GM19043 (cell line): ENCODE measurements around the gene PNPLA5.
A peak's percentile ranks its signal among the peaks of the same experiment; 100 is the strongest.
"Not testable (repeated sequence)": the region's sequence is repeated elsewhere in the genome, so short reads cannot be mapped to it uniquely, and the experiment has no call there.

Experiments
- ATAC-seq: cut with Tn5 transposase; IDR thresholded peaks from one replicate; pipeline ENCODE4 v1.9.1; 2021; ENCODE audit warnings: low read depth; ENCODE audit not compliant: unreplicated experiment

Gene PNPLA5

DNA sequence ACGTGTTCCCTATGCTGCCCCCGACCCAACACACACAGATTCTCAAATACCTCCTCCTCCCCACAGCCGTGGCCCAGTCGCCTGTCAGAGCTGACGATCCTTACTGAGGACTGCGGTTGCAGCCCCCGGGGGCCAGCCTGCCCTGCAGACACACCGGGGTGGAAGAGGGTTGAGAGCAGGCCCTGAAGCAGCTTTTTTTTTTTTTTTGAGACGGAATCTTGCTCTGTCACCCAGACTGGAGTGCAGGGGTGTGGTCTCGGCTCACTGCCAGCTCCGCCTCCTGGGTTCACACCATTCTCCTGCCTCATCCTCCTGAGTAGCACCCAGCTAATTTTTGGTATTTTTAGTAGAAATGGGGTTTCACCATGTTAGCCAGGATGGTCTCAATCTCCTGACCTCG, 11.2 kb upstream of the PNPLA5 start:
- not testable (repeated sequence) for ATAC-seq

DNA sequence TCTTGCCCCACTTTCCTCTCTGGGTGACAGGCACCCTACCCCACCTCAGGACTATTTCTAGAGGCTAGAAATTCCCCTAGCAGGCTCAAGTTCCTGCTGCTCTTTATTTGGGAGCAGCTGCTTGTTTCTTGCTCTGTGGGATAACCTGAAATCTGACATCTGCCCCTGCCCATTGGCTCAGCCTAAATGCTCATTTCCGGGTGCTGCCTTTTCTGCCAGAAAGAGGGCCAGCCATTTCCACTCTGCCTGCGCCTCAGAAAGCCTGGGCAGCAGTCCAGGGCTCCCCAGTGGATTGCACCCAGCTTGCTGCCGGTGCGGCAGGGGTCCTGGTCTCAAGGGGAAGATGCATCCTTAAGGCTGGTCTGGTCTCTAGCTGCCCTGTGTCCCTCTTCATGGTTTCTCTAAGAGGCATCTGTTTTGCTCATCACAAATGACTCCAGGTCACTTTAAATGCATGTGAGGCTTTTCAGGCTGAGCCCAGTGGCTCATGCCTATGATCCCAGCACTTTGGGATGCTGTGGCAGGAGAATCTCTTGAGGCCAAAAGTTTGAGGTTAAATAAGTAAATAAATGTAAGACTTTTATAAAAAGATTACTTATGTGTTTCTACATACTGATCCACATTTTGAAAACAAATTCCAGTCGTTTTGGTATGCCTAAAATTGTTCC, 10.3 kb upstream of the PNPLA5 start:
- ATAC-seq: no peak

DNA sequence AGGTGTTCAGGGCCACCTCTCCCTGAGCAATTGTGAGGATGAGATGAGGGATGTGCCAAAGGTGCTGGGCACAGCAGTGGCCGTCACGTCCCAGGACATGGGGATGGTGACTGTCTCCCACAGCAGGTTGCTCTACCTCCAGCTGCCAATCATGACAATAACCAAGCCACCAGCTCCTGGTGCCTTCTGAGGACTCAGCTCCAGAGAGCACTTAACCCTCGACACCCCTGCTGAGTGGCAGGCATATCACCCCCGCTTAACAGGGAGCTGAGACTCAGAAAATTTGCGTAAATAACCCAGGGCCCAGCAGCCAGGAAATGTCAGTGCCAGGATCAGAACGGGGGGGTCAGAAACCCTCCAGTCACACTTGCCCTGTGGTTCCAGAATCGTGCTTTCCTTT, 8.4 kb upstream of the PNPLA5 start:
- no peak for ATAC-seq

DNA sequence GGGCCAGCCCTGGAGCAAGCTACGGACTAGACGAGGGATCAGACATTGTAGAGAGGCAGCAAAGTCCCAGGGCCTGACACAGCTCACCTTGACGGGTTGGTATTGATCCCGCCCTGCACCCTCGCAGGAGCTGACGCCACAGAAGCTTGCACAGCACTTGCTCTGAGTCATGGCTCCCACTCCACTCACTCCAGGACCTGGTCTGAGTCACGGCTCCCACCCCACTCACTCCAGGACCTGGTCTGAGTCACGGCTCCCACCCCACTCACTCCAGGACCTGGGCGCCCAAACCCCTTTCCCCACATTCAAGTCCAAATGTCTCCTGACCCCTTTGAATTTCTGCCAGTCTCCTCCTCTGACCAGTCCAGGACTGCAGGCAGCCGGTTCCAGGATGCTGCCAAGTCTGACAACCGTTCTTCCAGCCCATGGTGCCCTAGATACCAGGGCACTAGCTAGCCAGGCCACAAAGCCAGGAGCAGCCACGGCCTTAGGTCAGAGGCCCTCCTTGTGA, 6.0 kb upstream of the PNPLA5 start:
- ATAC-seq: no peak

DNA sequence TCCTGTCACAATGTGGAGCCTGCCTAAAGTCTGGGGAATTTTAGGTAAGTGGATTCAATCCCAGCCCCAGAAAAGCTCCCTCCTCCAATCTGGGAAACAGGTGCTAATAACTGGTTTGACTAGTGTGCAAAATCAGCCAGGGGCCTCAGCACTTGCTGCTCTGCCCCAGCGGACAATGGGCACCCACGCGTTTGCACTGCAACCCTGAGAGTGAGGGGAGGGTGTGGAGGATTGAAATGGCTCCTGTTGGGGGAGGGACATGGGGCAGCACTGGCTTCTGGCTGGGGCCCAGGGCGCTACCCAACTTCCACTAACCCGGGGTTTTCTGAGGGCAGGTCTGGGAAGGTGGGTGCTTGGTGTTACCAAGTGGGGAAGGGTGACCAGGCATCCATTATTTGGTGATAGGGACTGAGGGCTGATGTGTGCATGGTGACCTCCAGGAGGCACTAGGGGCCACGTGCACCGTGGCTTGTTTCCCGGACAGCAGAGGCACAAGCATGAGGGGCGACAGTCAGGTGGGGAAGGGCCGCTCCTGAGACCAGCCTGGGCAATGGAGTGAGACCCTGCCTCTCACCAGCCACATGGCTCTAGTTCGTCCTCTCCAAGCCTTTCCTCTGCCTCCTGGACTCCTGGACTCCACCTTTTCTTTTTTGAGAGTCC, 4.3 kb upstream of the PNPLA5 start:
- ATAC-seq: no peak

DNA sequence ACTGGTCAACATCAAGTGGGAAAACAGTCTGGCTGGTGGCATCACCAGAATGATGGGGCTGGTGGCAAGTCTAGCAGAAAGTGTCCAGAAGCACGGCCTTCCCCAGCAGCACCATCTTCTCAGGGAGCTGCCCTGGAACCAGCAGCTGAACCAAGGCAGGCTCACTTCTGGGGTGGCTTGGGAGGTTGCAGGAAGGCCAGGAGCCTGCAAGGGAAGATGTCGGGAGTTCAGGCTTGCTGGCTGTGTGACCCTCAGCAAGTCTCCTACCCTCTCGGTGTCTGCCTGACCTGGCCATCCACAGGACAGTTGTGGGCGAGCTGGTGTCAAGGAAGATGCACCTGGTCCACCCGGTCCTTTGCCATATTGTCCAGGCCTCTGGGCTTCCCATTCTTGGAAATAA, 2.3 kb upstream of the PNPLA5 start:
- ATAC-seq: no peak

DNA sequence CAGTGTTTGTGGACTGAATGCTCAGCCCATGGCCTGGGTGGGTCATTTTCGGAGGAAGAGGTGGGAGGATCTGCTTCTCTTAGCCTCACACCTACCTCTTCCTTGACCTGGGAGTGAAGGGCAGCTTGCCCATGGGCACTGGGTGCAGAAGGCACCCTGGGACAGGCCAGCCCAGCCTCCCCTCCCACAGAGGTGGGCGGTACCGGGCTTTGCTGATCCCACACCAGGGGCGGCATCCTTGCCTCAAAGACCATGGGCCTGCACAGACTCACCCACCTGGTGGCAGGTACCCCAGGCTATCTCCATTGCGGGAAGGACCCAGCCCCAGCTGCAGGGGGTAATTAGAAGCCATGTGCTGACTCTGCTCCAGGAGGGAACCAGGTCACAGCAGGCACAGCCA, 1.5 kb upstream of the PNPLA5 start:
- no peak for ATAC-seq

DNA sequence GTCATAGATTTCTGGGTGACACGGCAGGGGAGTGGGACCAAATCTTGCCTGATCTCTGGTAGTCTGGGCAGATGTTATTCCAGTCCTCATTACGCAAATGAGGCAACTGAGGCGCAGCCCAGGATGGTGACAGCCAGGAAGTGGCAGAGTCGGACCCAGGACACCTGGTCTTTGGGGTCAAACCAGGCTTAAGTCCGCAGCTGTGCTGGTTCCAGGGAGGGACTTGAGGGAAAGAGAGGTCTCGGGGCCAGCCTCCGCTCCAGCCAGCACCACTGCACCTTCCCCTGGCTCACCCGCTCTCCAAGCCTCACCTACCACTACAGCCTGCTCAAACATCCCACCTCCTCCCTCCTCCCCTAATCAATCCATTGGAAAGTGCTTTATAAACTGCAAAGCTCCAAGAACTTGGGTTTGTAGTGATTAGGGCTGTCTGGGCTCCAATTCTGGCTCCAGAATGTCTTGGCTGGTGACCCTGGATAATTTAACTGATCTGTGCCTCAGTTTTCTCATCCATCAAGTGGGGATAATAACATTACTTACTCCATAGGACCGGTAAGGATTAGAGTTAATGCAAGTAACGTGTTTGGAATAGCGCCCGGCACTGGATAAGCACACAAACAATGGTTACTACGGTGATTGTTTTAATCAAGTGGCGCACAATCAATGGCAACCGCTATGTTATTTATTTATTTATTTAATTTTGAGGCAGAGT, 526 bp upstream of the PNPLA5 start:
- ATAC-seq: no peak

DNA sequence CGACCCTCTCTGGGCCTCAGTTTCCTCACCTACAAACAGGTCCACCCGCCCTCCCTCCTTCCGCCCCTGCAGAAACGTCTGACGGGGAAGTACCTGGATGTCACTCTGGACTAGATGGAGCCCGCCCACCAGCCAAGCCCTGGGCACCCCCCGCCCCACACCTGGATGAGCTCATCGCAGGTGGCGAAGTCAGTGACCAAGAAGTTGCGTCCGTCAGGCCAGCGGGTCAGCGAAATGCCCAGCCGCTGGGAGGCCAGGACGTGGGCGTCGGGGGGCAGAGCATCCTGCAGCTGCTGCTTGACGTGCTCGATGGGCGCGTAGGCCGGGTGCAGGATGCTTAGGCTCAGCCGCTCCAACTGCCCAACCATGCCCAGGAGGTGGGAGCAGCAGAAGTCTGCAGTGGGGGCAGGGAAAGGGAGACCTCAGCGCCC, 897 bp downstream of the PNPLA5 start:
- no peak for ATAC-seq

DNA sequence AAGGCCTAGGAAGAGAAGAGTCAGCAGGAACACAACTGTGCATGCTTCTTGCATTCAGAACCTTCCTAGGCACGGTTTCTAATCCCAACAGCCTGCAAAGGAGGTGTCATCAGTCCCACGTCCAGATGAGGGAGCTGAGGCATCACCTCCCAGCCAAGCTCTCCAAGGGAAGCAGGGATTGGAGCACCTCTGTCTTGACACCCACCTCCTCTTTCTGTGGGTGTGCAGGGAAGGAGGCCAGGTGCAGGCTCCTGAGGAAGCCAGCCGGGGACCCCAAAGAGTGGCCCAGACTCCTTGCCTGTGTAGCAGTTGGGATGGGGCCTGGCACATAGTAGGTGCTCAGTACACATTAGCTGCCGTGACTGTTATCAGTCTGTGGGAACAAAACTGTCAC, 2.0 kb downstream of the PNPLA5 start:
- ATAC-seq: no peak

DNA sequence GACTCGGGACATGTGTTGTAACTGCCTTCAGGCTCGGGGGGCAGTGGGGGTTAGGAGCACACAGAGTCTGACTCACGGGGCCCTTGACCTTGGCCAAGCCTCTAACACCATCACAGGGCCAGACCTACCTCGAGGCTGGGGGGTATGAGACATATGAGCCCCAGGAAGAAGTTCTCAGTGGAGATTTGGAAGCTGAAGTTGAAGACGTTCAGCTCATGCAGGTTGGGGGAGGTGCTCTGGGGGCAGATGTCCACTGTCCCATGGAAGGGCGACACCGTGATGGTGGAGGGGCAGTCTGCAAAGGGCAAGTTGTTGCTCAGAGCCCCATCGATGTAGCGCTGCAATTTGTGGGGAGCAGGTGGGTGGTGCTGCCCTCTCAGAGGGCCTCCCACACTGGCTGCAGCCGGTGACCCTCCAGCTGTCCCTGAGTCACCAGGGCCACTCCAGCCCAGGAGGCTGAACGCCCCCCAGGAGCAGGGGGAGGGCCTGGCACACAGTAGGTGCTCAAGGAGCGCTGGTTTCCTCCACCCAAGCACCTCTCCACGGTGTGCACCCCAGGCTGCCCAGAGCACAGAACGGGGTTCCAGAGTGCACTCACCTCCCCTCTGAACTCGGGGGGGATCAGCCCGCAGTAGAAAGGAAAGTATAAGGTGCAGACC, 2.5 kb downstream of the PNPLA5 start:
- no peak for ATAC-seq

DNA sequence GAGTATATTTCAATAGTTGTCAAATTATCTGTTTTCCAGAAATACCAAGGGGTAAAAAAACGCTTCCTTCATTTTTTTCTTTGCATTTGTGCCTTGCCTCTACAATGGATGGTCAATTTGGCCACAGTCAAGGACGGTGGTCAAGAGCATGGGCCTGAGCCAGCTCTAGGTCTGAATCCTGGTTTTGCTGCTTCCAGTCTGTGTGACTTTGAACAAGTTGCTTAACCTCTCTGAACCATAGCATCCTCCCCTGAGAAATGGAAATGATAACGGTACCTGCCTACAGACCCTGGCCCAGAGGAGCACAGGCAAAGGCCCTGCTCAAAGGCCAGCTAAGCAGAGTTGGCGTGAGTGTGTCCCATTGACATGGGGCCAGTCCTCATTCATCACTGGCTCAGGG, 3.1 kb downstream of the PNPLA5 start:
- no peak for ATAC-seq

DNA sequence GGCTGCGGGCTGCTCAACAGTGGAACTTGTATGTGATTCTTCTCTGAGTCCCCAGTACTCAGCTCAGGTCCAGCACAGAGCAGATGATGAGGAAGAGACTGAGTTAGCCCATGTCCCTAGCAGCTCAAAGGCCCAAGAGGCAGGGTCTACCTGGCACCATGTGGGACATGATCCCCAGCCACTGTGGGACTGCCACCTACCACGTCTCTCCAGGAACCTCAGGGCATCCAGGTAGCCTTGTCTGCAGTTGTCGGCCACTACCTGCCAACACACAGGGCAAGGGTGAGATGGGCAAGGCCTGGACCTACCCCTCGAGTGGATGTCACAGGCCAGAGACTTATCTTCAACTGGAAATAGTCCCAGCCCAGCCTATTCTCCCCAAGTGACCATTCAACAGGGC, 4.4 kb downstream of the PNPLA5 start:
- ATAC-seq: no peak

DNA sequence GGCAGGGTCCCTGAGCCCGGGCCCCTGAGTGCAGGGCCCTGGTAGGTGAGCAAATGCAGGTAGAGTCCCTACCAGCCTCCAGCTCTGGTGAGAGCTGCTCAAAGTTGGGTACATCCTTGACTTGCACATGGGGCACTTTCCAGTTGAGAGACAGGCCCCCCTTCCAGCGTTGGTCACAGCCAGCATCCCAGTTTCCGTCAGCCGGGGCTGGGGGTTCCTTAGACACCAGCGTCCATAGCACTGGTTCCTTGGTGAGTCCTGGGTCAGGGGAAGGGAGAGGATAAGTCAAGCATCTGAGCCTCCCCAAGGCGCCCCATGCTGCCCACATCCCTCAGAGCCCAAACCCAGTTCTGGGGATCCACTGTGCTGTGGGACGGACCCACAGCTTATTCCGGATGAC, 5.6 kb downstream of the PNPLA5 start:
- no peak for ATAC-seq

DNA sequence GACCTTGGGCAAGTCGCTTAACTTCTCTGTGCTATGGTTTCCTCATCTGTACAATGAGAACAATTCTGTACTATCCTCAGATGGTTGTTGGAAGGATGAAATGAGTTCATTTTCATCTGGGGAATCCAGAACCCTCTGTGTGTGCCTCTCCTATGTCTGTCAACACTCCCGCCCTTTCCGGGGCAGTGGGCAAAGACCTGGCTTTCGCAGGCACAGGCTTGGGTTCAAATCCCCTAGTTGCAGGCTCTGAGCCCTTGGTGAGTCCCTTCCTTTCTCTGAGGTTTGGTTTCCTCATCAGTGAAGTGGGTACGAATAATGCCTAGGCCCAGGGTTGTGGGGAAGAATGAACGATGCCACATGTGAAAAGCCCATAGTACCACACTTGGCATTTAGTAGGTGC, 6.0 kb downstream of the PNPLA5 start:
- ATAC-seq: no peak

DNA sequence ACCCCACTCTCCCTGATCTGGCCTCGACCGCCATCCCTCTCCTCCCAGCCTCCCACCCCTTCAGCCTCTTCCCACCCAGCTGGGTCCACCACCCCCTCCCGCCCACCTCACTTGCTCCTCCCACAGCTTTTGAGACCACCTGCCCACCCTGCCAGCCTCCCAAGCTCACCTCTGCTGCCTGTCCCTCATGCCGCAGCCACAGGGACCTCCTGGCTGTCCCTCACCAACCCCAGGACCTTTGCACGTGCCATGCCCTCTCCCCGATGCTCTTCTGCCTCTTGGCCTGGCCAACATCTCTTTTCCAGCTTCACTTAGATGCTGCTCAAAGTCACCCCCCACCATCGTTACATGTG, 6.5 kb downstream of the PNPLA5 start:
- ATAC-seq: no peak

DNA sequence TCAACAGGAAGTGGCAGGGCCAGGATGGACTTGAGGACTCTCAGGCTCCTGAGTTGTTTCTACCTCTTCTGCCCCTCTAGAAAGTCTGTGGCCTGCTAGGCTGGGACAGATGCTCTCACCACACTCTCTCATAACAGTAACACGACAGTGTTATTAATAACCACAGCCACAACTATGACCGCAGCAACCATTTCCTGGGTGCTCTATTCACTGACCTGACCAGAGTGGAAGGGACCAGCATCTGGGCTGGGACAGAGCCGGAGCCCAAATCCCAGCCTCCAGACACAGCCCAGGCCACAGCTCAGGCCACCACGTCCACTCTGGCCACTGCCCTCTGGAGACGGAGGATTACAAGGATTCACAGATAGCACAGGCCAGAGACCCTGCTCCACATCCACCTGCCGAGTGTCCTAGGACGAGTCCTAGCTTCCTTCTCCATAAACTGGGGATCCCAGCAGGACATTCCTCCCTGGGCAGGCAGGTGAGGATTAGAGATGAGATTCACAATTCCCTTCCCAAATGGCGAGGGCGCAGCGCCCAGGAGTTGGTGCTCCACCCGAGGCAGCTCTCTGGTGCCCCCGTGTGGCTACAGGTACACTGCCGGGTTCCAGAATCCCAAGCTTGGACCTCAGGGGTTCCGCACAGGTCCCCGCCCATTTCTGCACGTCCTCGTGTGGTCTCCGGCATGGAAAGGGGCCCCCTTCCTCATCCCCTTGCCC, 7.1 kb downstream of the PNPLA5 start:
- ATAC-seq: peak; percentile 78

DNA sequence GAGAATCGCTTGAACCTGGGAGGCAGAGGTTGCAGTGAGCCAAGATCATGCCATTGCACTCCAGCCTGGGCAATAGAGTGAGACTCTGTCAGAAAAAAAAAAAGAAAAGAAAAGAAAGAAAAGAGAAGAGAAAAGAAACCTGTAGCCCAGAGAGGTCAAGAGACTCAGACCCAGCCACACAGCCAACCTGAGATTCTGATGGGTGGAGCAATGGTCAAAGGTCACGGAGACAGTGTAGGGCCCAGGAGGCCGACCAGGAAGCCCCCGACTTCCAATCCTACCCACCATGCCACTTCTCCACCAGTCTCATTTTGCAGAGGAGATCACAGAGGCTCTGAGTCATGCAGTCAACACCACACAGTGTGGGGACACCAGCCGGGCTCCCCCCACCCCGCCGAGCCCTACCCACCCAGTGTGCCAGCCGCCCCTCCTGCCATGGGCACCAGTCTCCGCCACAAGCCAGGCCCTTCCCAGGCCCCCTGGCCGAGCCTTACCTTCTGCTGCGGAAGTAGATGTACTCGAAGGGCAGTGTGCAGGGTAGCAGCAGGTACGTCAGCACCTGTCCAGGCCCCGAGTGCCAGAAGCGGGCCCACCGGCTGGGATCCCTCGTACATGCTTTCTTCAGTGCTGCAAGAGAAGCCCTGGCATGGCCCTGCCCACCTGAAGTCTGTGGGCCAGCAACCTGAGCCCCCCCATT, 7.9 kb downstream of the PNPLA5 start:
- no peak for ATAC-seq

DNA sequence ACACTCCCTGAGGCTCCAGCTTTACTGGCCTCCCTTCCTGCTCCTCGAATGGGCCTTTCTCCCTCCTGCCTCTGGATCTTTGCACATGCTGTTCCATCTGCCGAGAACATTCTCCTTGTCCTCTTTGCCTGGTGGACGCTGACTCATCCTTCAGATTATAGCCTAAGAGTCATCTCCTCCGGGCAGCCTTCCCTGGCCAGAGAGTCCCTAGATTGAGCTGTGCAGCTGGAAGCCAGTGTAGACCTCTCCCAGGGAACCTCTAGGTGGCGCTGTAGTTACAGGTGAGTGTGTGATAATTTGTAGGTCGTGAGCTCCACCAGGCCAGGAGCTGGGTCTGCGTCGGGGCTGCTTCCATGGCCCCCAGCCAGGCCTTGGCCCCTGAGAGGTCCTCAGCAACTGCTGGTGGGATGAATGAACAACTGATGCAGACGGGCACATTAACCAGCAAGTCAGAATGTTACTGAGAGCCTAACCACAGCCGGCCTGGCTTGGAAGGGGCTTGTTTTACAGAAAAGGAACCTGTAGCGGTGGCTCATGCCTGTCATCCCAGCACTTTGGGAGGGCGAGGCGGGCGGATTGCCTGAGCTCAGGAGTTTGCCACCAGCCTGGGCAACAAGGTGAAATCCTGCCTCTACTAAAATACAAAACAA, 8.7 kb downstream of the PNPLA5 start:
- no peak for ATAC-seq
